ENCODE results near the gene PFN1.
"Not testable (repeated sequence)": the region's sequence is repeated elsewhere in the genome, so short reads cannot be mapped to it uniquely, and the experiment has no call there.

The PFN1 gene

GRCh38 chr17:4945176-4945943 lies 3.0 kb downstream of the PFN1 start:
- peak; percentile 91 for DNase-seq (ENCODE audit: low spot score)

- DNase-seq (ENCODE audit: low spot score), result no peak
These were observed 3.7 kb downstream of the PFN1 start for GRCh38 chr17:4944554-4945175.

- no peak for DNase-seq (ENCODE audit: low spot score)
These were observed 4.2 kb downstream of the PFN1 start for GRCh38 chr17:4944163-4944553.

GRCh38 chr17:4942760-4943508 lies 5.4 kb downstream of the PFN1 start:
- DNase-seq (ENCODE audit: low spot score), result no peak

GRCh38 chr17:4941319-4941610 lies 7.1 kb downstream of the PFN1 start:
- DNase-seq (ENCODE audit: low spot score), result peak; percentile 20

GRCh38 chr17:4940555-4941318 lies 7.6 kb downstream of the PFN1 start:
- no peak for DNase-seq (ENCODE audit: low spot score)

- DNase-seq (ENCODE audit: low spot score), result peak; percentile 99
These were observed 8.4 kb downstream of the PFN1 start, which contains the start of the genes RNF167 and SLC25A11 for GRCh38 chr17:4939796-4940554. RNF167 (plus strand) TSS chr17:4940268; CDS start chr17:4940910, 642 bp downstream. SLC25A11 (minus strand) TSS chr17:4940046; CDS start chr17:4939910, 136 bp downstream.

GRCh38 chr17:4939546-4939795 lies 8.9 kb downstream of the PFN1 start:
- DNase-seq (ENCODE audit: low spot score), result no peak

GRCh38 chr17:4938688-4939545 lies 9.4 kb downstream of the PFN1 start:
- DNase-seq (ENCODE audit: low spot score), result no peak

- DNase-seq (ENCODE audit: low spot score), result no peak
These were observed 10.2 kb downstream of the PFN1 start for GRCh38 chr17:4938069-4938491.

GRCh38 chr17:4937553-4937952 lies 10.8 kb downstream of the PFN1 start:
- no peak for DNase-seq (ENCODE audit: low spot score)

- no peak for DNase-seq (ENCODE audit: low spot score)
These were observed 11.9 kb downstream of the PFN1 start for GRCh38 chr17:4936436-4936835.

- DNase-seq (ENCODE audit: low spot score), result no peak
These were observed 12.7 kb downstream of the PFN1 start for GRCh38 chr17:4935650-4936049.

GRCh38 chr17:4934173-4934979 lies 14.0 kb downstream of the PFN1 start:
- DNase-seq (ENCODE audit: low spot score), result no peak

GRCh38 chr17:4933646-4934045 lies 14.7 kb downstream of the PFN1 start:
- DNase-seq (ENCODE audit: low spot score), result no peak

- no peak for DNase-seq (ENCODE audit: low spot score)
These were observed 15.6 kb downstream of the PFN1 start for GRCh38 chr17:4932756-4933155.

GRCh38 chr17:4931963-4932362 lies 16.4 kb downstream of the PFN1 start, which contains the start of gene GP1BA:
GP1BA (plus strand) TSS chr17:4932277; CDS start chr17:4932605, 328 bp downstream.
- no peak for DNase-seq (ENCODE audit: low spot score)

GRCh38 chr17:4928881-4929280 lies 19.4 kb downstream of the PFN1 start:
- no peak for DNase-seq (ENCODE audit: low spot score)

- DNase-seq (ENCODE audit: low spot score), result not testable (repeated sequence)
These were observed 21.6 kb downstream of the PFN1 start for GRCh38 chr17:4926577-4927335.

Data from hematopoietic multipotent progenitor cell treated with erythropoietin and hydrocortisone succinate and interleukin-3 and kit ligand, for 15 days (in vitro differentiated cells).